Retinal pigment epithelial cell (primary cell): ENCODE data around the gene MEGF8.

Experiments
- DNase-seq: peaks from one replicate; pipeline ENCODE4 v3.0.0-alpha.2; 2010; ENCODE audit warnings: low read depth
- H3K4me3 ChIP-seq: 2 replicates; pipeline ENCODE4 v1.5.1; 2011; ENCODE audit warnings: mild to moderate bottlenecking, low read length, control low read depth, moderate library complexity
- TF ChIP-seq, protein P1 (sequence below): conservative IDR thresholded peaks from 2 replicates; pipeline ENCODE4 v1.5.1; 2011; ENCODE audit warnings: low read depth, low read length, control low read depth, inconsistent platforms

MEGF8 gene

DNA sequence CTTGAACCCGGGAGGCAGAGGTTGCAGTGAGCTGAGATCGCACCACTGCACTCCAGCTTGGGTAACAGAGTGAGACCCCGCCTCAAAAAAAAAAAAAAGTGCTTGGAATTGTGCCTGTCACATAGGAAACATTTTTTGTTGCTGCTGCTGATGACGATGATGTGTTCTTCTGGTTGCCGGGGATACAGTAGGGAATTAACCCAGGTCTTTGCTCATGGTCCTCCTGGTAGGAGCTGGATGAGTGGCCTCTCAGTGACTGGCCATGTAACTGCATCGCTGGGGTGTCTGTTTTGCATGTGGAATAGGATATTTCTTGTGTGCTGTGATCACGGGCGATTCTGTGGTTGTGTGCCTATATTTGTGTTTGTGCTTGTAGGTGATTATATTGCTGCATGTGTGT is 69.3 kb downstream of the MEGF8 start:
- no peak for DNase-seq
- no peak overlapping the region for H3K4me3 ChIP-seq
- TF ChIP-seq, protein P1, sequence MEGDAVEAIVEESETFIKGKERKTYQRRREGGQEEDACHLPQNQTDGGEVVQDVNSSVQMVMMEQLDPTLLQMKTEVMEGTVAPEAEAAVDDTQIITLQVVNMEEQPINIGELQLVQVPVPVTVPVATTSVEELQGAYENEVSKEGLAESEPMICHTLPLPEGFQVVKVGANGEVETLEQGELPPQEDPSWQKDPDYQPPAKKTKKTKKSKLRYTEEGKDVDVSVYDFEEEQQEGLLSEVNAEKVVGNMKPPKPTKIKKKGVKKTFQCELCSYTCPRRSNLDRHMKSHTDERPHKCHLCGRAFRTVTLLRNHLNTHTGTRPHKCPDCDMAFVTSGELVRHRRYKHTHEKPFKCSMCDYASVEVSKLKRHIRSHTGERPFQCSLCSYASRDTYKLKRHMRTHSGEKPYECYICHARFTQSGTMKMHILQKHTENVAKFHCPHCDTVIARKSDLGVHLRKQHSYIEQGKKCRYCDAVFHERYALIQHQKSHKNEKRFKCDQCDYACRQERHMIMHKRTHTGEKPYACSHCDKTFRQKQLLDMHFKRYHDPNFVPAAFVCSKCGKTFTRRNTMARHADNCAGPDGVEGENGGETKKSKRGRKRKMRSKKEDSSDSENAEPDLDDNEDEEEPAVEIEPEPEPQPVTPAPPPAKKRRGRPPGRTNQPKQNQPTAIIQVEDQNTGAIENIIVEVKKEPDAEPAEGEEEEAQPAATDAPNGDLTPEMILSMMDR: no peak

GRCh38 chr19:42396381-42397262 is 71.2 kb downstream of the MEGF8 start:
- TF ChIP-seq, protein P1: no peak
- peak; percentile 97 for DNase-seq
- peak overlapping the region; percentile 60 for H3K4me3 ChIP-seq

DNA sequence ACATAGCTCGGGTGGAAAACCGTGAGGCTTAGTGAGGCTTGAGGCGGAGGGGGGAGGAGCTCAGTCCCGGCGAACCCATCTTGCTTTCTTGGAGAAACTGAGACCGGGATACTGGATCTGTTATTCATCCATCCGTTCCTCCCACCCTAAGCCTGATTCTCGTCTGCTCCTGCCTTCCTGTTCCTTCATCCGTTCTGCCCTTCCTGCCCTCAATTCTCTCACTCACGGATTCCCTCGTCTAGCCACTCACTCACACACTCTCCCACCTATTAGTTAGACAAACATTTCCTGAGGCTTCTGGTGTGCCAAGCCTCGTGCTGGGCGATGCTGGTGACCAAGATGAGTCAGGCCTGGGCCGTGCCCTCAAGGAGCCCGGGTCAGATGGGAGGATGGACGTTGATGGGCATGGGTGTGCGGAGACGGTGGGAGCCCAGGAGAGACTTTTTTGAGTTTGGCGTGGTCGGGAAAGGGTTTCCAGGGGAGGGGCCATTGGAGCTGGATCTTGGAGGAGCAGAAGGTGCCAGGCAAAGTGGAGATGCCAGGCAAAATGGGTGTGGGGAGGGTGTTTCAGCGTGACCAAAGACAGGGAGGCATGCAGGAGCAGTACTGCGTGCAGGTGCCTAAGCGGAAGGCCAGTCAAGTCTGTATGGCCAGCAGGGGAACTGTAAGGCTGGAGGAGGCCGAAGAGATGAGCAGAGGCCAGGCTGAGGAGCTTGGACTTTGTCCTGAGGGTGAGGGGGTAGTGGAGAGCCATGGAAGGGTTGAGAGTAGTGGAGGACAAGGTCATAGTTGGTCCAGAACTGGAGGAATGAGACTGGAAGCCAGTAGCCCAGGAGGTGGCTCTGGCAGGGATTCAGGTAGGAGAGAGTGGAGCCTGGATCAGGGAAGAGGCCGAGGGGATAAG is 72.1 kb downstream of the MEGF8 start:
- H3K4me3 ChIP-seq: peak overlapping the region; percentile 60
- TF ChIP-seq, protein P1: no peak
- DNase-seq: no peak

GRCh38 chr19:42400404-42400803 is 75.0 kb downstream of the MEGF8 start:
- TF ChIP-seq, protein P1: no peak
- H3K4me3 ChIP-seq: no peak overlapping the region
- DNase-seq: no peak

DNA sequence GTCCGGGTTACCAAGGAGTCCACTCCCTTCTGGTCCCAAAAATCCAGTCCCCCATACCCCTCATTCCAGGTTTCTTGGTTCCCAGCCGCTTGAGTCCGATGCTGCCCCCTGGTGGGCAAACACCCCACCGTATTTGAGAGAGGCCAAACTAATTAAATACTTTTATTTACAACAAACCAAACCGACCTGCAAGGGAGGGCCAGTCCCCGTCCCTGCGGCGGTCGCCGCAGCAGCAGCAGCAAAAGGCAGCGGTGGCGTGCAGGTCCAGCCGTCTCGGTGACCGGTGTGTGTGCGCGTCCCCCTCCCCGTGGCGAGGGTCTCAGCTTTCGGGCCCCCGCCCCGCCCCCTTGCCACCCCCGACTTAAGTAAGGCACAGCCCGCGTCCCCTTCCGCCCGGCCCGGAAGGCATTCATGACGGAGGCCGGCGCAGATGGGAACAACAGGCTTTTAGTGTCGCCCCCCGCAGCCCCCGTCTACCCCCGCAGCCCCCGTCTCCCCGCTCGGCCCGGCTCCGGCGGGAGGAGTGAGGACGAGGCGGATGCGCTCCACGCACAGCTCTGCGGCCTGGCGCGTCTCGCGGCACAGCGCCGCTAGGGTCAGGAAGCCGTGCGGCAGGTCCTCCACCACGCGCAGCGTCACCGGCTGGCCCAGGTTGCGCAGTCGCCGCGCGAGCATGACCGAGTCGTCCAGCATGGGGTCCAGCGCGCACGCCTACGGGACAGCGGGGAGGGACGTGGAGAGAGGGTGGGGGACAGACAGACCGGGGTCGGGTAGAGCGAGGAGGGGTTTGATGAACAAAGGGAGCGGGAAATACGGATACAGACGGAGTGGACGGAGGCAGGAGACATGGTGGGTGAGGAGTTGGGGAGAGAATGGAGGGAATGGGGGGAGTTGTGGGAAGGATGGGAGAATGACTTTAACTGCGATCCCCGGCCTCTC is 76.2 kb downstream of the MEGF8 start:
- H3K4me3 ChIP-seq: peak overlapping the region; percentile 48
- TF ChIP-seq, protein P1: peak; percentile 85
- peak; percentile 36 for DNase-seq

DNA sequence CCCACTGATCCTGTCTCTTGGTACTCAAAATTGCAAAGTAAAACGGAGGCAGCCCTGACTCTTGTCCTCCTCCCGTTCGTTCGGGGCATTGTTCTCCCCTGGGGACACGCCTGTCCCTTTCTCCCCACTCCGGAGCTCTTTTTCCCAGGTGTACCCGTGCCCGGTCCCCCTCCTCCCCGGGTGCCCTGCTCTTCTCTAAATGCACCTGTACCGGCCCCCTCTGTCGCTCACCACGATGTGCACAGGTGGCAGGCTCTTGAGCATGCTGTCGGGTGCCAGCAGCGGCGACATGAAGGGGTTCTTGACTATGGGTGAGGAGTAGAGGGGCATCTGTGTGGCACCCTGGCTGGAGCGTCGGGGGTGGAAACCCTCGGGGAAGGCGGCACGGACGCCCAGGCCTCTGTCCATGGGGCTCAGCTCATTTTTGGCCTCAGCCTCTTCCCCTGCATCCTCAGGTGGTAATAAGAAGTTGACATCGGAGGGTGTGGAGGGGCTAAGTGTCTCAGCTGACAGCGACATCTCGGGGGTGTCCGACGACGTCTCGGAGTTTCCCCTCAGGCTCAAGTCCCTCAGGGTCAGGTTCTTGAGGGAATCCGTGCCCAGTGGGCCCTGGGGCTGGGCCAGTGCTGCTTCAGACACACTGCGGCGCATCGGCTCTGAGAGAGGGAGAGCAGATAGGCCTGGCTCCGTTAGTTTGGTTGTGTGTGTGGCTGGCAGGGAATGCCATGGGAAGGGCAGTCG is 77.1 kb downstream of the MEGF8 start:
- H3K4me3 ChIP-seq: peak overlapping the region; percentile 48
- DNase-seq: no peak
- TF ChIP-seq, protein P1: no peak
